ENCODE data around the gene VENTX. TPM values are rescaled to one million over a fixed set of nuclear protein-coding genes. Genes with fewer than 3 reads are reported as not detected.

The VENTX gene
- total and polyA plus RNA-seq, 10 of the 15 experiments (the other 5 are each of a cell fraction or from before 2014, with no cell fraction given): 0.05 TPM; not detected in 9

GRCh38 chr10:133202778-133203651, 34.6 kb upstream of the VENTX start:
- no peaks in the 10 kb centered on the region for H3K79me2 ChIP-seq (ENCODE audit: control insufficient read depth, insufficient read depth, low read length)
- intact Hi-C loops (cut with micrococcal nuclease; ENCODE audit: unreplicated experiment): no loop called here
- TF ChIP-seq FOS (IDR thresholded peaks at IDR 0.05; ENCODE audit: borderline replicate concordance, extremely low read depth, insufficient read length): no peak
- TF ChIP-seq POU2F2 (IDR thresholded peaks at IDR 0.05; ENCODE audit: borderline replicate concordance, low read depth, low read length): no peak
- no peak for TF ChIP-seq KLF5 (IDR thresholded peaks at IDR 0.05; ENCODE audit: partially characterized antibody)
- TF ChIP-seq SP1 (IDR thresholded peaks at IDR 0.05; ENCODE audit: low read depth, low read length): no peak
- no peak for TF ChIP-seq MLLT1 (IDR thresholded peaks at IDR 0.05)
- no peak for TF ChIP-seq CEBPB (IDR thresholded peaks at IDR 0.05; ENCODE audit: borderline replicate concordance in 1 of 2, low read depth in 2 of 2, low read length in 2 of 2)
- no peak for TF ChIP-seq POLR2AphosphoS5 (IDR thresholded peaks at IDR 0.05; ENCODE audit: low read length)
- TF ChIP-seq STAT1 (conservative IDR thresholded peaks at IDR 0.05): no peak
- TF ChIP-seq CTCF (IDR thresholded peaks at IDR 0.05 in 2 of 3, conservative IDR thresholded peaks at IDR 0.05 in 1 of 3; ENCODE audit: control insufficient read depth in 2 of 3, extremely low read depth in 1 of 3, insufficient read depth in 1 of 3, low read depth in 3 of 3, low read length in 3 of 3): no peak
- H3K4me3 ChIP-seq: no peak overlapping the region
- no peak overlapping the region for H3K27ac ChIP-seq (ENCODE audit: control insufficient read depth, insufficient read depth)
- H4K20me1 ChIP-seq (ENCODE audit: control insufficient read depth, insufficient read depth): no peaks in the 10 kb centered on the region
- H3K36me3 ChIP-seq (ENCODE audit: control insufficient read depth in 2 of 2, insufficient read depth in 2 of 2, low read length in 1 of 2): no peaks in the 10 kb centered on the region
- H3K4me2 ChIP-seq (ENCODE audit: control insufficient read depth, insufficient read depth): no peak overlapping the region
- ChIA-PET RAD21 (ENCODE audit: unreplicated experiment) (no interaction called here), CTCF (no interaction called here), SMC1A (ENCODE audit: uncharacterized antibody, unreplicated experiment) (no interaction called here), POLR2A (no interaction called here)
- H3K27me3 ChIP-seq (replicated peaks in 1 of 2; ENCODE audit: control insufficient read depth in 2 of 2, insufficient read depth in 2 of 2, low read length in 1 of 2): no peaks in the 10 kb centered on the region
- no peak overlapping the region for H2AFZ ChIP-seq (ENCODE audit: control insufficient read depth, low read depth, low read length)
- DNase-seq (ENCODE audit: low read depth, low spot score): no peak
- 49% methylated on average over 43 of the region's 62 CpGs for WGBS (ENCODE audit: insufficient coverage, insufficient replicate concordance, low lambda C conversion rate, missing lambda C conversion rate)
- no peaks in the 10 kb centered on the region for H3K4me1 ChIP-seq (ENCODE audit: control insufficient read depth, insufficient read depth, low read length)
- FAIRE-seq: no peak
- H3K9ac ChIP-seq (ENCODE audit: control insufficient read depth, insufficient read depth, low read length): no peak overlapping the region
- BruUV-seq (replicated peaks): no TSS peak
- in situ Hi-C loops (cut with MboI): no loop called here
- no peak for ATAC-seq
- H3K9me3 ChIP-seq (replicated peaks; ENCODE audit: control insufficient read depth, insufficient read depth, low read length): no peaks in the 10 kb centered on the region
